ENCODE measurements around the gene XPO6. TPM values are rescaled to one million over a fixed set of nuclear protein-coding genes. Genes with fewer than 3 reads are reported as not detected.

The XPO6 gene
- total RNA-seq, 1 experiment from 2014 or later = 95.6 TPM

GRCh38 chr16:28061352-28062101 lies 150.2 kb downstream of the XPO6 start:
- H3K27me3 ChIP-seq = no peaks in the 10 kb centered on the region
- no peaks in the 10 kb centered on the region for H3K36me3 ChIP-seq
- no peaks in the 10 kb centered on the region for H3K9me3 ChIP-seq (replicated peaks)
- H3K4me1 ChIP-seq = no peaks in the 10 kb centered on the region
- no peak overlapping the region for H3K4me3 ChIP-seq
- H3K27ac ChIP-seq = no peak overlapping the region
- no peak for DNase-seq

- no peaks in the 10 kb centered on the region for H3K9me3 ChIP-seq (replicated peaks)
- no peak overlapping the region for H3K27ac ChIP-seq
- no peaks in the 10 kb centered on the region for H3K27me3 ChIP-seq
- no peaks in the 10 kb centered on the region for H3K4me1 ChIP-seq
- DNase-seq = no peak
- no peaks in the 10 kb centered on the region for H3K36me3 ChIP-seq
- H3K4me3 ChIP-seq = no peak overlapping the region
Measured at GRCh38 chr16:28059841-28060575, 151.8 kb downstream of the XPO6 start.

DNA sequence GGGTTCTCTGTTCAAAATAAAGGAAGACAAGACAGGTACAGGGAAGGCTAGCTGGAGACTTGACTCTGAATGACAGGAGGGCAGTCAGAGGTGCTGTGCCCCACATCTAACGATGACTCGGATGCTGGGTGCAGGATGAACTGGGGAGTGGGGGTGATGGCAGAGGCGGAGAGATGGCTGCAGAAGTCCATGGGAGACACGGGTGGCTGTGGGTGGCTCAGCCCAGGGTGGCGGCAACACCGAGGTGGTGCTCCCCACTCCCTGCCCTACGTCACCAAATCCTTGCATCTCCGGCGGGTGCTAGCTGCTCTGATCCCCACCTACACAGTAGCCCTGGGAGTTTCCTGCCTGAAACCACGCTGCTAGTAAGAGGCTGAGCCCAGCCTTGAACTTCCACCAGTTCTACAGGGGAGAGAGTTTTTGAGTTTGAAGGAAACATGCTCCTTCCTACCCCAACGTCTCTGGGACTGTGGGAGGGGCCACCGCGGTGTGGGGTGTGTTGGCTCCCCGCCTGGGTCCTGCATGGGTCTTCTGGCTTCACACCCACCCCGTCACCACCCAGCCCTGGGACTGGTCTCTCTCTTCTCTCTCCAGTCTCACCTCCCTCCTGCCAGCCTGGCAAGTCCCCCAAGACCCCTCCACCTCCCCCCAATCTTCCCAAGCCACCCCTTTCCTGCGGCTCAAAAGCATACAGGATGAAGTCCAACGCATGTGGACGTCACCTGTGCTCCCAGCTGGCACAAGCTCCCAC lies 152.8 kb downstream of the XPO6 start:
- H3K4me1 ChIP-seq = no peaks in the 10 kb centered on the region
- no peak overlapping the region for H3K4me3 ChIP-seq
- no peaks in the 10 kb centered on the region for H3K27me3 ChIP-seq
- H3K9me3 ChIP-seq (replicated peaks) = no peaks in the 10 kb centered on the region
- no peak overlapping the region for H3K27ac ChIP-seq
- H3K36me3 ChIP-seq = no peaks in the 10 kb centered on the region
- no peak for DNase-seq

- no peak for DNase-seq
- Histone ChIP-seq H3K9me3 (replicated peaks) (no peaks in the 10 kb centered on the region), H3K27ac (no peak overlapping the region), H3K36me3 (no peaks in the 10 kb centered on the region), H3K27me3 (no peaks in the 10 kb centered on the region), H3K4me1 (no peaks in the 10 kb centered on the region), H3K4me3 (no peak overlapping the region)
Measured at GRCh38 chr16:28057949-28058348, 153.8 kb downstream of the XPO6 start.

DNA sequence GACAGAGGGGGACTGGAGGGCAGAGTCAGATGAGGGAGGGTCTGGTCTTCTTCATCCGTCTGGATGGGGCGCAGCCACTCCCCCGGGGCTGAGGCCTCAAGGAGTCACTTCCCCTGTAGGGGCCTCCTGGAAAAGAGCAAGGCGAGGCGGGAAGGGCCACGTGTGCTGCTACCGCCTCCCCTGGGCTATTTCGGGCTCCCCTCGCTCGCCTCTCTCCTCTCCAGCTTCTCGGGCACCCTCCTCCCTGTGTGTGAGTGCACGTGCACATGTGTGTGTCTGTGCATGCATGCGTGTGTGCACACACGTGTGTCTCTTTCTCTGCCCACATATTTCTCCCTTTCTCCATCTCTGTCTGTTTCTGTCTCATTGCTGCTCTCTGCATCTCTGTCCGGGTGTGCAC lies 158.3 kb downstream of the XPO6 start:
- no peak for DNase-seq
- H3K4me3 ChIP-seq = no peak overlapping the region
- H3K36me3 ChIP-seq = no peaks in the 10 kb centered on the region
- no peaks in the 10 kb centered on the region for H3K27me3 ChIP-seq
- H3K9me3 ChIP-seq (replicated peaks) = no peaks in the 10 kb centered on the region
- H3K4me1 ChIP-seq = no peaks in the 10 kb centered on the region
- no peak overlapping the region for H3K27ac ChIP-seq

- Histone ChIP-seq H3K4me3 (no peak overlapping the region), H3K36me3 (no peaks in the 10 kb centered on the region), H3K4me1 (no peaks in the 10 kb centered on the region), H3K9me3 (replicated peaks) (no peaks in the 10 kb centered on the region), H3K27me3 (no peaks in the 10 kb centered on the region), H3K27ac (no peak overlapping the region)
- no peak for DNase-seq
Measured at GRCh38 chr16:28052274-28053128, 159.3 kb downstream of the XPO6 start.

- H3K27me3 ChIP-seq = no peaks in the 10 kb centered on the region
- no peaks in the 10 kb centered on the region for H3K4me1 ChIP-seq
- no peak overlapping the region for H3K4me3 ChIP-seq
- no peaks in the 10 kb centered on the region for H3K9me3 ChIP-seq (replicated peaks)
- no peak overlapping the region for H3K27ac ChIP-seq
- H3K36me3 ChIP-seq = no peaks in the 10 kb centered on the region
- DNase-seq = no peak
Measured at GRCh38 chr16:28051486-28051885, 160.3 kb downstream of the XPO6 start.

Other genes starting within 250 kb of the XPO6 start
- not detected in 2 replicates for gene GSG1L, start 148.3 kb downstream of the XPO6 start, total RNA-seq (2014; rRNA removed; shearing (Covaris generic))
- gene SBK1, start 80.6 kb upstream of the XPO6 start, total RNA-seq (2014; rRNA removed; shearing (Covaris generic)) = 0.53 and 0.59 TPM in 2 replicates
- gene NPIPB6, start 151.5 kb upstream of the XPO6 start, total RNA-seq (2014; rRNA removed; shearing (Covaris generic)) = 0.20 and 1.2 TPM in 2 replicates
- gene EIF3CL, start 191.9 kb upstream of the XPO6 start, total RNA-seq (2014; rRNA removed; shearing (Covaris generic)) = 39.9 and 44.6 TPM in 2 replicates

Data from SJCRH30 (cell line).